ENCODE data around the gene SPON1.
A peak's percentile ranks its signal among the peaks of the same experiment; 100 is the strongest.

Gene SPON1

GRCh38 chr11:13944911-13945425, 17.6 kb upstream of the SPON1 start:
- no peak for DNase-seq

GRCh38 chr11:13947379-13947778, 15.1 kb upstream of the SPON1 start:
- no peak for DNase-seq

GRCh38 chr11:13949876-13950275, 12.6 kb upstream of the SPON1 start:
- DNase-seq: no peak

- DNase-seq: no peak
These were observed 10.3 kb upstream of the SPON1 start for GRCh38 chr11:13952221-13952620.

- no peak for DNase-seq
These were observed 9.9 kb upstream of the SPON1 start for GRCh38 chr11:13952668-13953067.

- no peak for DNase-seq
These were observed 7.9 kb upstream of the SPON1 start for GRCh38 chr11:13954591-13954990.

GRCh38 chr11:13955971-13956421, 6.5 kb upstream of the SPON1 start:
- DNase-seq: peak; percentile 61 to 70

GRCh38 chr11:13956988-13957387, 5.5 kb upstream of the SPON1 start:
- no peak for DNase-seq

GRCh38 chr11:13958641-13959400, 3.7 kb upstream of the SPON1 start:
- no peak for DNase-seq

- DNase-seq: no peak
These were observed 343 bp upstream of the SPON1 start for GRCh38 chr11:13962198-13962561.

GRCh38 chr11:13963169-13963948, 836 bp downstream of the SPON1 start:
- peak in 1 of 2 donors; percentile 11 for DNase-seq

- DNase-seq: no peak
These were observed 1.6 kb downstream of the SPON1 start for GRCh38 chr11:13963949-13964770.

GRCh38 chr11:13964771-13965074, 2.2 kb downstream of the SPON1 start:
- no peak for DNase-seq

- DNase-seq: no peak
These were observed 2.8 kb downstream of the SPON1 start for GRCh38 chr11:13965337-13965736.

GRCh38 chr11:13966013-13966412, 3.5 kb downstream of the SPON1 start:
- no peak for DNase-seq

GRCh38 chr11:13966486-13966885, 4.0 kb downstream of the SPON1 start:
- DNase-seq: no peak

GRCh38 chr11:13970986-13971385, 8.5 kb downstream of the SPON1 start:
- DNase-seq: no peak

- DNase-seq: no peak
These were observed 9.8 kb downstream of the SPON1 start for GRCh38 chr11:13972043-13972910.

GRCh38 chr11:13972944-13973343, 10.4 kb downstream of the SPON1 start:
- no peak for DNase-seq

- DNase-seq: no peak
These were observed 12.1 kb downstream of the SPON1 start for GRCh38 chr11:13974631-13975030.

GRCh38 chr11:13983081-13983751, 20.7 kb downstream of the SPON1 start:
- no peak for DNase-seq
